K562 treated with DMSO at 1 percent for 48 hours (cell line): ENCODE measurements around the gene RMND5A. TPM values are rescaled to one million over a fixed set of nuclear protein-coding genes. Genes with fewer than 3 reads are reported as not detected.

Experiments
- total RNA-seq: library from RNA; unstranded; fragments of 300-600 nt; gene quantifications from 2 replicates; pipeline ENCODE4 v1.2.3, GENCODE V29; 2022; ENCODE audit warnings: low replicate concordance; ENCODE audit errors: extremely low read depth

Gene RMND5A
- not detected in 2 replicates for total RNA-seq

DNA sequence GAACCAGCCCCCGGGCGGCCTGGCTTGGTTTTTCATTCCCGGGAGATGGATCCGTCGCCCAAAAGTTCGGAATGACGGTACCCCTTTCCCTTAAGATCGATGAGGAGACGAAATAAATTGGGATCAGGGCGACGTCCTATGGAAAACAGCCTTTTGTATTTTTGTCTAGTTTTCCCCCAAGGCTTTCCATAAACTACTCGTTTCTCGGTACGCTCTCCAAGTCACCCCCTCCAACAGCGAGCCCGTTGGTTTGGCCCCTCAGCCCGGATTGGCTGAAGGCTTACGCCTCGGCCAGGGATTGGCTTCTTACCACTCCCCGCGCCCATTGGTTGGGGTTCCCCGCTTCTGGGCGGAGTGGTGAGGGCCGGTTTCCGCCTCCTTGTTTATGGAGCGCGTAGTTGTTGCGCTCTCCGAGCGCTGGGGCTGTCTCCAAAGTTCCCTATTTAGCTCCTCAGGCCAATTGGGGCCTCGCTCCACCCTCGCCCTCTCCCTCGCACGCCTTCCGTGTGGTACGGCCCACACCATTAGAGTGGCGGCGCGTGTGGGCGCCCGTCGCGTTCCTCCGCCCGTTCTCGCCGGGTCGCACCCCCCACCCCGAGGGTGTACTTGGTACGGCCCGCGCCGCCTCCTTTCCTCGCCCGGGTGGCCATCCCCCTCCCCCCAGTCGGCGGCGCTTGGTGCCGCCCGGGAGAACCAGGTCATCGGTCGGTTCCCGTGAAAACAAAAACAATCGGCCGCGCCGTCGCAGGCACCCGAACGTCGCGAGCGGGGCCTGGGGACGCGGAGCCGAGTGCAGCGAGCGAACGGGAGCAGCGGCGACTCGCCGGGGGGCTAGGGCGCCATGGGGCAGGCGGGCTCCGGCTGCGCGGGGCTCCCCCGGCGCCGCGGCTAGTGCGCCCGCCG is at the start of gene RMND5A:
Gene RMND5A (plus strand): TSS at position 655 of the 903 bp plus-strand sequence. CDS start 377 bp downstream, outside the sequence.

DNA sequence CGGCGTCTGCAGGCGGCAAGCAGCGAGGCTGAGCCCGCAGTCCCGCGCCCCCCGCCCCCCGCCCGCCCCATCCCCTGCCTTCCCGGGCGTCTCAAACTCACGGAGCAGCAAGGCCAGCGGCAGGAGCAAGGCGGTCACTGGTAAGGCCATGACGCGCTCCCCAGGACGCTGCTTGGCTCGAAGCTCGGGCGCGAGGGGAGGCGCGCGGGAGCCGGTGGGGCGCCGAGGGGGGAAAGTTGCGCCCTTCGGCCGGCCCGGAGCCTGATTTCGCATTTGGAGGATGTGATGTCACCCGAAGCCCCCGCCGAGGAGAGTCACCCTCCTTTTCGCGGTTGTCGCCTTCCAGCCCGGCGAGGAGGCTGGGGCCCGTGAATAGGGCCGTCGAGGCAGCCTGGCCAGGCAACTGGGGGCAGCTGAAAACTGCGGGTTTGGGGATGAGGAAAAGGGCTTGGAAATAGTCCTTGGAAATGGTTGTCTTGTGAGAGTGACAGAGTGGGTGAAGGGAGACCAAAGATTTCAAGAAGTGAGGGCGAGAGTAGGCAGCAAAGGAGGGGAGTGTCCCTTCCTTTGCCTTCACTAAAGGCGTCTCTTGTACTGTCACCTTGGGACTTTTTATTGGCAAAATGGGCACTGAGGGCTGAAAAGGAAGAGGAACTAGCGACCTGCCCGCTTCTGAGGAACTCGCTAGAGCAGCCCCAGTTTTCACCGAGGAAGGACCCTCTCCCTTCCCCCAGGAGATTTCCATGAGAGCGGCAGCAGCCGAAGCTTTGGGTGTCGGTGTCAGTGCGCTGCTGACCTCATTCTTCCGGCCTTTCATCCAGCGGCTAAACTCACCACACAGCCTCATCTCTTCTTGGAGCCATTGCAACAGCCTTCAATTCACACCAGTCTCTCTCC is 70.8 kb downstream of the RMND5A start, which contains the start of gene CD8A:
Gene CD8A (minus strand): TSS at position 238 of the 897 bp plus-strand sequence. CDS start 88 bp downstream, at position 150.

Other genes with a start within 250 kb of the RMND5A start
- gene CHMP3, start 156.8 kb upstream of the RMND5A start, total RNA-seq = not detected in 2 replicates
- not detected in 2 replicates for gene RNF103, start 96.4 kb upstream of the RMND5A start, total RNA-seq
- gene CD8A, start 70.6 kb downstream of the RMND5A start, total RNA-seq = not detected in 2 replicates
- not detected in 2 replicates for gene CD8B, start 141.6 kb downstream of the RMND5A start, total RNA-seq
- gene RGPD1, start 221.8 kb downstream of the RMND5A start, total RNA-seq = not detected in 2 replicates